GM10847 (cell line): Measurements from ENCODE around the gene TCFL5.

Experiments
- POLR2A ChIP-seq: IDR thresholded peaks from 2 replicates; pipeline ENCODE4 v1.6.1; 2011; ENCODE audit not compliant: insufficient read length; ENCODE audit errors: extremely low read depth

TCFL5 gene

DNA sequence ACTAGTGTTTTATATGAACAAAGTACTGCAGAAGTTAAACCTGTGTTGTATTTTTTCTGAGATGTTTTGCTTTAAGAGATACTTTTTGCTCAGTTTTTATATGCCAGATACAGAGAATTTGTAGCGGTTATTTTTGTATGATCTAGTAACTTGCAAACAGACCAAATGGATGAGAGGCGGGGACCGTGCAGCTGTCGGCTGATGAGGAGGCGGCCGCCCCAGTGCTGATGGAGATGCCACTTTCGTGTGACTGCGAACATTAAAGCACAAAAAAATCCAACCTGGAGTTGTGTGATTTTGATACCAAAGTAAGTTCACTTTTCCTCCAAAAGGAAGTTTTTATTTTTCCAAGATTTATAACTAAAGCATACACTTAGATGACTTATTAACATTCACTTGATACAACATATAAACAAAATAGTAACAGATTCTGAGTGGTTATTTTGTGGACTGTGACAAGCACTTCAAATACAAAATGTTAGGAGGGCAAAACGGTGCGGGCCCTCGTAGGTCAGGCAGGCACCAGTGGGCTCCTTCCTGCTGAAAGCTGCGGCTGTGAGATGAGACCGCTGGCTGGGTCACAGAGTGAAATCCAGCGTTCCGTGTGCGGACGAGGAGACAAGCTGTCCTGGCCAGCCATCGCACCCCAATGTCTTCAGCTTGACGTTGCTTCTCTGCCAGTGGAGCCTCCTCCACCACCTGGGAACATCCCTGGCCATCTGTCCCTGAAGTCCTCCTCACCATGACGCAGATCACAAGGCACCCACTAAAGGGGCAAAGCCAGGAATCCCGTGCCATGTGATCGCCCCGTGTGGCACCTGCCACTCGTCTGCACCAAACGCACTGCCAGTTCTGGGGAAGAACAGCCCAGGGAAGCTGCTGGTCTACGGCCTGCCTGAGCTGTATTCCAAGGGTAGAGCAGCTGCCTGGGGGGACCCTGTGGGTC, 61.0 kb downstream of the TCFL5 start:
- TF ChIP-seq POLR2A = no peak

DNA sequence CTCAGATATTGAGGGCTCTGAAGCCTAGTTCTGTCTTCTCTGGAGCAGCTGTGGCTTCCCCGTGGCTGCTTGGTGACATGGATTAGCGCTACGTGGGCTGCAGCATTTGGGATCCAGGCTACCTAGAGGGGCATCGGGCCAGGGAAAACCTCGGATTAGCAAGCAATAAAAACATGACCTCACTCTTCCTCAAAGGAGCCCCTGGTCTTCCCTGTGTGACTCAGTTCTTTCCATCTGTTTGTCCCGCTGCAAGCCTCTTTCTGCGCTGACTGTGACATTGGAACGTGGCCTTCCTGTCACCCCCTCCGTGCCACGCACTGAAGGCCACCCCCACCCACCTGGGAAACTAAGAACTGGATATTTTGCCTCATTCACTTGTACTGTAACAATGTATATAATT, 61.7 kb downstream of the TCFL5 start:
- TF ChIP-seq POLR2A = no peak

DNA sequence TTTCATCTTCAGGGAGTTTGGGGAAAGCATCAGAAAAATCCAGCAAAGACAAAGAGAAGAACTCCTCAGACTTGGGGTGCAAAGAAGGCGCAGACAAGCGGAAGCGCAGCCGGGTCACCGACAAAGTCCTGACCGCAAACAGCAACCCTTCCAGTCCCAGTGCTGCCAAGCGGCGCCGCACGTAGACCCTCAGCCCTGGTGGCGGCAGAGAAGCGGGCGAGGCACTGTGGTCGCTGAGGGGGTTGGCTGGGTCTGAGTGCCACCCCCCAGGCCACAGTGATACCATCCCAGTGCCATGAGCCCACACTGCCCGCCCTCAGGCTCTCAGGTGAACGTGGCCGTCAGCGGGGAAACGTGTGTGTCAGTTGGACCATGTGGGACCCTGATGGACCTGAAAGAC, 62.2 kb downstream of the TCFL5 start:
- no peak for TF ChIP-seq POLR2A

DNA sequence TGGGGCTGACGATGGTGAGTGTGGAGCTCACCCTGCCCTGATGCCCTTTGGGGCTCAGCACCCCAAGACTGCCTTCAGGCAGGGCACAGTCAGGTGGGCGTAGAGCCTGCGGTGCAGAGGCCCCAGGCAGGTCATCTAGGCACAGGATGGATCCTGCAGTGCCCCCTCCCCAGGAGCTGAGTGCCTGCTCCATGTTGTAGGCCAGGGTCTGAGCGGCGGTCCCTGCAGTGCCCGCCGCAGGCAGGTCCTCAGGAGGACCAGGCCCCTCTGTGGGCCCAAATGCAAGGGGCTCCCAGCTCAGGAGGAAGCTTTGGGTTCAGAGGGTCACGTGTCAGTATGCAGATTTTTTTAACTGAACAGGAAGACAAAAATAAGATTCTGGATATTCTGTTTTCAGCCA, 62.6 kb downstream of the TCFL5 start:
- TF ChIP-seq POLR2A = no peak

DNA sequence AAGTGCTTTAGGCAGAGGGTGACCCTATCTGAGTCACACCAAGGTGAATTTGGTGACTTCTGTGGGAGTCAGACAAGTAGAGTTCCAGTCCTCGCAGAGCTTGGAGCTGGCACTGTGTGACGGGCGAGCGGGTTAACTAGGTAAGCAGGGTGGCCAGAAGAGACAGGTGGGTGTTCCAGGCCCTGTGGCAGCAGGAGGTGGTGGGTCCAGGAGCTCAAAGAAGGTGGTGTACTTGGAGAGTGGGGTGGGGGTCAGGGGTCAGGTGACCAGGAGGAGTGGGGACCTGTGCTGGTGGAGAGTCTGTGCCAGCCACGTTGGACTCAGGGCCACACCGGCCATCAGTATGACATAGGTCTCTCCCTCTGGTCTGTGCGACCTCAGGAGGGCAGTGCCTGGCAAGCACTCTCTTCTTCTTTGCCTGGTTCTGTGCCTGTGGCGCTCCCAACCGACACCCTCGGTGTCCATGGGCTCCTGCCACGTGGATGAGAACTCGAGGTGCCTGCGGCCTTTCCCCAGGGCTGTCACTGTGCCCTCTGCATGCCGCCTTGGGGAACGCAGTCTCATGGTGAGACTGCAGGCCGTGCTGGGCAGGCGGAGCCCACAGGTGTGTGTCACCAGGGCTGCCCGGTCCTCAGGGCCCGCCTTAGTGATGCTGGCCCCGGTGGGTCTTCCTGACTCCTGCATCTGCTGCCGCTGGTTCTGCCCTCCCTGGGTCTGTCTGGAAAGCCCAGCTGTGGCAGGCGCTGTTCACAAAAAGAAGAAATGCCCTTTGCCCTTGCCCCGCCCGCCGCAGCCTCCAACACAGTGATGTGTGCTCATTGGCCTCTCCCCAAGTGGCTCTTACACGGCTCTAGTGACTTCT, 63.7 kb downstream of the TCFL5 start:
- no peak for TF ChIP-seq POLR2A

DNA sequence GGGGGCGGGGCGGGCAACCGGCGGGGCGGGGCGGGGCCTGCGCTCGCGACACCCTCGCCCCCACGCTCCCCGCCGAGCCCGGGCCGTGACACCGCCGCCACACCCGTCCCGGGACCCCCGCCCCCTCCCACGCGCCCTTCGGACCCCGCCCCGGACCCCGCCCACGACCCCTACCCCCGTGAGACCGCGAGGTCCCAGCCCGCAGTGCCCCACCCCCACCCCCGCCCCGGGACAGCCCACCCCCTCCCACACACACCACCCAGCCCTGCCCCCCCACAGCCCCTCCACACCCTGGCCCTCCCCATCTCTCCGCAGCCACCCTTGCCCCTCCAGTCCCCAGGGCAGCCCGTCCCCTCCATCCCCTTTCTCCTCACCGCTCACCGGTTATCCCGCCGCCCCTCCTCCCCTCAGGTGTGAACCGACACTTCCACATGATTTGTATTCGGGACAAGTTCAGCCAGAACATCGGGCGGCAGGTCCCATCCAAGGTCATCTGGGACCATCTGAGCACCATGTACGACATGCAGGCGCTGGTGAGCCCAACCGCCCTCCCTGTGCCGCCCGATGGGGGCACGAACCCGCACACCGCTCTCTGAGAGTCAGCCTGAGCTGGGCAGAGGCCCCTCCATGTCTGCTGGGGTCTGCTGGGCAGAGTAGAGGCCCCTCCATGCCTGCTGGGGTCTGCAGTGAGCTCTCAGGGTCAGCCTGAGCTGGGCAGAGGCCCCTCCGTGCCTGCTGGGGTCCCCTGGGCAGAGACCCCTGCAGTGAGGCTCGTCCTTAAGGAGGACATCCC, 64.7 kb downstream of the TCFL5 start:
- TF ChIP-seq POLR2A = no peak

DNA sequence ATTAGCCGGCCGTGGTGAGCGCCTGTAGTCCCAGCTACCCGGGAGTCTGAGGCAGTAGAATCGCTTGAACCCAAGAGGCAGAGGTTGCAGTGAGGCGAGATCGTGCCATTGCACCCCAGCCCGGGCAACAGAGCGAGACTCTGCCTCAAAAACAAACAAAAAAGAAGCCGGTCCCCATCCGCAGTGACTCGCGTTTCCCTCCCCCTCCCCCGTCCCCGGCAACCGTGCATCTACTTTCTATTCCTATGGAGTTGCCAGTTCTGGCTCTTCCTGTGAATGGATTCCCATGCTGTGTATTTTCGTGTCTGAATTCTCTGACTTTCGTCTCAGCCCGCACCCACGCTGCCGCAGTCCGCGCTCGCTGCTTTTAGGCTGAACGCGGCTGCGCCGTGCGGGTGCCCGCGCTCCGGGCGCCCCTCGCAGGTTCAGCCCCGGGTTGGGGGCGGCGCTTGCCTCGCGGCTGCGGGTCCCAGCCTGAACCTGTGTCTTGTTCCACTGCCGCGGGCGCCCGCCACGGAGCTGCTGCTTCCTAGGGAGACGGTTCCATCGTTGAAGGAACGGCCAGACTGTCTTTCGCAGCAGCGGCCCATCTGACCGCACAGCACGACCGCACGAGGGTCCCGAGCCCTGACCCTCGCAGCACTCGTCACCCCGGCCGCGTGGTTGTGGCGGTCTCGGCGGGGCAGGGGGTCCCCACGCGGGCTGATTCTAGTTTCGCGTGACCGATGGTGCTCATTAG, 66.4 kb downstream of the TCFL5 start:
- peak; percentile 18 for TF ChIP-seq POLR2A

DNA sequence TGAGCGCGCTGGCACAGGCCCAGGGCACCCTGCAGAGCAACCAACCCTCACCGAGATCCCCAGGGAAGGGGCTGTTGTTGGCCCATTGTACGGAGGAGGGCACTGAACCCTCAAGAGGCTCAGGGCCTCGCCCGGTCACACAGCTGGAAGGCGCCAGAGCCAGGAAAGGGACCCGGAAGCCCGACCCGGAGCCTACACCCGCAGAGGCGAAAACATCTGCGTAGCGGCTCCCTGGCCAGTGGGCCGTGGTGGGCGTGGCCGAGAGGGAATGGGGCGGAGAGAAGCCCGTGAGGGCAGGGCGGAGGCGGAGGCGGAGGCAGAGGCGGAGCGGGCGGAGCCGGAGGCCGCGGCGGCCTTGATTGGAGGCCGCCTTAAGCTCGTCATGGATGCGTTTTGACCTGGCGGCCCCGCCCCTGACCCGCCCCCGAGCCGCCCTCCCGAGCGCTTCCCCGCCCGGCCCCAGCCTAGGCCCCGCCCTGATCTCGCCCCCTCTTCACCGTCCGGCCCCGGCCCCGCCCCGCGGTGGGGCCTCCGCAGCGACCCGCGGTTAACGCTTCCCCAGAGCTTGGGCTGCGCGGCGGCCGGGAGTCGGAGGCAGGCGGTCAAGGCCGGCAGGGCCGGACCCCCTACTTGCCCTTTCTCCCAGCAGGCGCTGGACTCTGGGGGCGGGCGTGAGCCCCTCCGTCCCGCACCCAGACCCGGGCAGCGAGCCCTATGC, 67.5 kb downstream of the TCFL5 start:
- peak; percentile 59 for TF ChIP-seq POLR2A

DNA sequence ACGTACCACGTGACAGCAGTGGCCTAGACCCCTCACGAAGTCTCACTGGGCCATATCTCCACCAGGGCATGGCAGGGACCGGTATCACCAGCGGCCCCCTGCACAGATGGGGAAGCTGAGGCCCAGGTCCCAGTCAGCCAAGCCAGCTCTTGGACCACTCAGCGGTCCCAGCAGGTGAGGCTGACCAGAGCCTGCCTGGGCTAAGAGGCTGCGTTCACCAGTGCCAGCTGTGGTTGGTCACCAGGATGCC, 67.9 kb downstream of the TCFL5 start:
- TF ChIP-seq POLR2A = no peak

DNA sequence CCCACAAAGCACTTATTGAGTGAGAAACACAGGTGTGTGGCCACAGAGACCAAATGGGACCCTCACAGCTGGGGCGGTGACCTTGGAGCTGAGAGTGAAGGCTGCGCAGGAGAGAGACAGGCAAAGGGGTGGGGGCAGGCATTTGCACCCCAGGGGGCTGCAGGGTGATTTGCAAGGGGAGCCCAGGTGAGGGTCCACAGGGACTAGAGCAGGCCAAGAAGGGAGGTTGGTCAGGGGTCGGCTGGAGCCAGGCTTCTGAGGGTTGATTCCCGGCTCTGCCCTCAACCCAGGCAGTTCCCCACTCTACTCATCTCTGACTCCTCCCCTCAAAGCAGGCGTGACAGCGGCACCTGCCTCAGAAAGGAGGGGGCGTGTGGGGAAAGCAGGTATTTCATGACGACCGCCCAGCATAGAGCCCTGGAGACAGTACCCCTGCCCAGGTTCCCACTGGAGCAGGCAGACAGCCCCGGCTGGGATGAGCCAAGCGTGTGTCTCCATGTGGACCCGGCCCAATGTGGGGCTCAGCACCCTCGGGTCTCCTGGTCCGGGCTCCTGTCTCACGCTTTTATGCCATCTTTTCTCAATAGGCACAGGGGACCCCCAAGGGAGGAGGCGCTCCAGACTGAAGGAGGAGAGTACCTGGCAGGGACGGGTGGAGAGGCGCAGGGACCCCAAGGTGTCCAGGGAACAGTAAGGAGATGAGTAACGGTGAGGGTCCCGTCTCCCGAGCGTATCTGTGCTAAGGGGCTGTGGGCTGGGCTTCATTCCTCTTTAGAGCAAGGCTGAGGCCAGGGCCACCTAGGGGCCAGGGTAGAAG, 68.5 kb downstream of the TCFL5 start:
- TF ChIP-seq POLR2A = no peak

DNA sequence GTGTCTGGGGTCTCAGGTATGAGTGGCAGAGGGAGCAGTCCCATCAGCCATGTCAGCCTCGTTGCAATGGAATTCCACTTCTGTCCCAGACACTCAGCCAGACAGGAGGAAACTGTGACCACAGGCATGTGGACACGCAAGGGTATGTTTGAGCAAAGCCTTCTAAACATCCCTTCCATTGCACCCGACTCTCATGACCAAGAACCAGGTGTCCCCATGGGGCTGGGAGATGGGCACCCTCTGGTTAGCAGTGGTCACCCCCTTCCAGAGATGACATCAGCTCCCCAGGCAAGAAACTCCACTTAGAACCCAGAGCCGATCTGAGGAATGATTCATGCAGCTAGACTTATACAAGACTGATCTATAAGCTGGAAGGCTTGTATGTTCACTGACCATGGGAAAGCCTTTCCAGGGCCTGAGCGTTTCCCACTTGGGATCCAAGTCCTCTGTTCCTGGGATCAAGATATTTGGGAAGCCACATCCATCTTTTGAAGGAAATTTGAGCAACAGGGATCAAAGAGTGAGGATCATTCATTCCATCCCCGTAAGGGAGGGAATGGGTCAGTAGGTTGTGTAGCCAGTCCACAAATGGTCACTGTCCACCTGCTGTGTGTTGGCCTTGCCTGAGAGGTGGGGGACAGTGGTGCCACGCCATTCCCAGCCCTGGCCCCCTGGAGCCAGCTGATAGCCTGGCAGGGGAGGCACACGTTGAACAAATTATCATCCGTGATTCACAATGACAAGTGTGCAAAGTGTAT, 69.3 kb downstream of the TCFL5 start:
- no peak for TF ChIP-seq POLR2A

DNA sequence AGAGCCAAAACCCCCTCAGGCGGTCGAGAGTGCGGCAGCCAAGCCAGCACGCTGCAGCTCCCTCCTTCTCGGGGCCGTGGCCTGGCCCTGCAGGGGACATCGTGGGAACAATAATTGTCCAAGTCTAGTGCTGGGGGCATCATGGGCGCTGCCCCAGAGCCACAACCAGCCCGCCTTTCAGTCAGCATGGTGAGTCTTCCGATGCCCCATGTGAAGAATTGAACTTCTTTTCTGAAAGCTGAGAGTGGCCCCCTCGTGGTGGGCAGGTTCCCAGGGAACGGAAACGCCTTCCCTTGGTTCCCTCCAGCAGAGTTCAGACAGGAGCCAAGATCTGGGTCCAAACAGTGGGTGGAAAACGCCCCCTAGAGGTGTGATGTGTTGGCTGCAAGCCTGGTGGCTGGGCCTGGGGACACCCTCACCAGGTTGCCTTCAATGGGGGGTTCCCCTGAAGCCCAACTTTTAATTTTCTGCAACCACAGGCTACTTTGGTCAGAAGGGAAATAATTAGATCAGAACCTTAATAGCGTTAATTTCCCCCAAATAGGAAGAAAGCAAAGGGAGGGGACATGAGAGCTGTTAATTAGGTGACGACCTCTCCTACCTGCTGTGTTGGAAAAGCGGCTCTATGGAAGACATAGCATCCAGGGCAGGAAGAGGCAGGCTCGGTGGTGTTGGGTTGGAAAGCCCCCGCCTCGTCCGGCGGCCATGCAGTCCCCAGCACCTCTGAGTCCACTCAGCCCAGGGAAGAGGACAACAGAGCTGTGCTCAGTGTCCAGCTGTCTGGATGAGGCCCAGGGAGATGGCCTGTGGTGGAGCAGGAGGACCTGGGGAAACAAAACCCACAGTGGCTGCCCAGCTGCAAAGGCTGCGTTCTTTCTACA, 70.1 kb downstream of the TCFL5 start:
- no peak for TF ChIP-seq POLR2A
